Natural killer cell (primary cell): ENCODE results near the gene GPAM. TPM values are rescaled to one million over a fixed set of nuclear protein-coding genes. Genes with fewer than 3 reads are reported as not detected.

Source experiments
- ATAC-seq, 3 donors: fragments of 150-1000 bp in 2 of 3; fragments of 200-7000 bp in 1 of 3; cut with Tn5 transposase; 1 replicate in 1 of 3; 2 replicates in 2 of 3; pipeline ENCODE4 v1.10.0; 2021; ENCODE audit warnings: mild to moderate bottlenecking in 2 of 3, moderate library complexity in 2 of 3
- DNase-seq, 2 donors: peaks; one replicate each; pipeline versions ENCODE4 v3.0.0 to v3.0.0-alpha.2; 2013 to 2021; ENCODE audit warnings: mixed read lengths in 1 of 2
- H3K27ac ChIP-seq: one replicate; pipeline ENCODE4 v1.5.1; 2013; ENCODE audit warnings: mild to moderate bottlenecking, low read length
- H3K27me3 ChIP-seq: one replicate; pipeline ENCODE4 v1.6.1; 2013; ENCODE audit warnings: low read length; ENCODE audit not compliant: control insufficient read depth, insufficient read depth
- H3K36me3 ChIP-seq: one replicate; pipeline ENCODE4 v1.6.1; 2013; ENCODE audit warnings: low read length; ENCODE audit not compliant: control insufficient read depth, insufficient read depth
- H3K4me1 ChIP-seq: one replicate; pipeline ENCODE4 v1.6.1; 2013; ENCODE audit warnings: low read length; ENCODE audit not compliant: control insufficient read depth, insufficient read depth
- H3K4me3 ChIP-seq: one replicate; pipeline ENCODE4 v1.5.1; 2013; ENCODE audit warnings: low read length
- H3K9me3 ChIP-seq: one replicate; pipeline ENCODE4 v1.6.1; 2013; ENCODE audit warnings: low read length; ENCODE audit not compliant: control insufficient read depth, insufficient read depth
- H3K27ac Mint-ChIP-seq, 2 donors: one replicate each; pipeline ENCODE4 v1.8.0; 2022; ENCODE audit warnings: mild to moderate bottlenecking in 2 of 2, mixed read lengths in 2 of 2, moderate library complexity in 1 of 2
- H3K27me3 Mint-ChIP-seq, 2 donors: one replicate each; pipeline ENCODE4 v1.8.0; 2022; ENCODE audit warnings: low read depth in 2 of 2, mixed read lengths in 2 of 2
- H3K36me3 Mint-ChIP-seq: one replicate; pipeline ENCODE4 v1.8.0; 2022; ENCODE audit warnings: mixed read lengths
- H3K4me1 Mint-ChIP-seq, 2 donors: one replicate each; pipeline ENCODE4 v1.8.0; 2022; ENCODE audit warnings: mixed read lengths in 2 of 2
- H3K4me3 Mint-ChIP-seq: one replicate; pipeline ENCODE4 v1.8.0; 2022; ENCODE audit warnings: mild to moderate bottlenecking, moderate library complexity, mixed read lengths
- H3K9me3 Mint-ChIP-seq, 2 donors: one replicate each; pipeline ENCODE4 v1.8.0; 2022; ENCODE audit warnings: mixed read lengths in 2 of 2
- CTCF ChIP-seq: fragments of 200-600 bp; IDR thresholded peaks from one replicate; pipeline ENCODE4 v1.8.0; 2022; ENCODE audit warnings: antibody characterized with exemption
- WGBS: methylation state at CpG from one replicate; pipeline ENCODE4 v1.1.7; 2013; ENCODE audit warnings: missing lambda C conversion rate; ENCODE audit not compliant: insufficient coverage; 5-methylcytosine and 5-hydroxymethylcytosine counted together
- intact Hi-C: fragments of 100-400 bp; cut with micrococcal nuclease; formaldehyde crosslinking; loops from one replicate; pipeline ENCODE4 v1.14.2; 2022
- total RNA-seq, 4 donors: library from RNA; stranded (reverse); fragments of 120-200 nt in 1 of 4; gene quantifications; one replicate each; pipeline versions ENCODE4 v1.2.3 to v1.2.4, GENCODE V29; 2013 to 2022

The GPAM gene
- total RNA-seq, 3 donors from 2014 or later (not counting 1 experiment from before 2014, with no cell fraction given) = 4.7 to 11.7 (median 6.1) TPM

- Histone ChIP-seq H3K4me1 (no peaks in the 10 kb centered on the region), H3K9me3 (no peaks in the 10 kb centered on the region), H3K36me3 (peaks cover 4% of the 10 kb centered on the region), H3K27ac (no peak overlapping the region), H3K4me3 (no peak overlapping the region), H3K27me3 (no peaks in the 10 kb centered on the region)
- no peak overlapping the region for H3K27ac Mint-ChIP-seq
- WGBS = 96% methylated on average over 5 of the region's 5 CpGs
- ATAC-seq = no peak
- no peaks in the 10 kb centered on the region for H3K36me3 Mint-ChIP-seq
- DNase-seq = no peak
- H3K27me3 Mint-ChIP-seq = no peaks in the 10 kb centered on the region
- TF ChIP-seq CTCF = no peak
- intact Hi-C loops = no loop called here
- H3K9me3 Mint-ChIP-seq = no peaks in the 10 kb centered on the region
- no peak overlapping the region for H3K4me3 Mint-ChIP-seq
- peaks cover 0 to under 1% of the 10 kb centered on the region in 2 donors for H3K4me1 Mint-ChIP-seq
Measured at GRCh38 chr10:112145263-112145662, 38.3 kb downstream of the GPAM start.

GRCh38 chr10:112143420-112143819, 40.1 kb downstream of the GPAM start:
- Histone ChIP-seq H3K4me1 (no peaks in the 10 kb centered on the region), H3K27ac (no peak overlapping the region), H3K4me3 (no peak overlapping the region), H3K36me3 (peaks cover 4% of the 10 kb centered on the region), H3K27me3 (no peaks in the 10 kb centered on the region), H3K9me3 (no peaks in the 10 kb centered on the region)
- no peaks in the 10 kb centered on the region for H3K9me3 Mint-ChIP-seq
- peaks cover 0 to 10% of the 10 kb centered on the region in 2 donors for H3K4me1 Mint-ChIP-seq
- no peak for TF ChIP-seq CTCF
- no peak overlapping the region for H3K4me3 Mint-ChIP-seq
- 85% methylated on average over 4 of the region's 4 CpGs for WGBS
- no peak overlapping the region for H3K27ac Mint-ChIP-seq
- ATAC-seq (no peak), DNase-seq (no peak)
- no peaks in the 10 kb centered on the region for H3K36me3 Mint-ChIP-seq
- H3K27me3 Mint-ChIP-seq = peaks cover 0 to 4% of the 10 kb centered on the region in 2 donors
- intact Hi-C loops = no loop called here

DNA sequence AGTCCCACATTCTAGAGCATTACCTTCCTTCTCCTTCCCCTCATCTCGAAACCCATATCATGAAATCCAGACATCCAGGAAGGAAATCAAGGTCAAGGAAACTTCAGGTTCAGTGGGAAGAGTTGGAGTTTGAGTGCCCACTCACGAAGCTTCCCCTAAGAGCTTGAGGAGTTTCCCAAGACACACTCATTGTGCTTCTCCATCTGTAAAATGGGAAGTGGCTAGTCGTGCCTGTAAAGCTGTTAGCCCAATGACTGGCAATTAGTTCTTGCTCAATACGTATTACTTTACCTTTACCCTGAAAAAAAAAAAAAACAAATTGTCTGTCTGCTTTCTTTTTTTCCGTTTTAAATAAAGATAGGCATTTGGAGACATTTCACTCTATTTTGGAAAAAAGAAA, 42.3 kb downstream of the GPAM start:
- no peaks in the 10 kb centered on the region for H3K9me3 Mint-ChIP-seq
- Histone ChIP-seq H3K4me3 (no peak overlapping the region), H3K27ac (no peak overlapping the region), H3K27me3 (no peaks in the 10 kb centered on the region), H3K4me1 (no peaks in the 10 kb centered on the region), H3K36me3 (peaks cover 4% of the 10 kb centered on the region), H3K9me3 (no peaks in the 10 kb centered on the region)
- DNase-seq = no peak
- TF ChIP-seq CTCF = no peak
- no peak overlapping the region for H3K27ac Mint-ChIP-seq
- no peak overlapping the region for H3K4me3 Mint-ChIP-seq
- WGBS = 64% methylated on average over 4 of the region's 5 CpGs
- intact Hi-C loops = no loop called here
- peaks cover 0 to 10% of the 10 kb centered on the region in 2 donors for H3K4me1 Mint-ChIP-seq
- ATAC-seq = no peak
- H3K27me3 Mint-ChIP-seq = peaks cover 0 to 4% of the 10 kb centered on the region in 2 donors
- H3K36me3 Mint-ChIP-seq = no peaks in the 10 kb centered on the region
